ENCODE results near the gene CLEC2A. TPM values are rescaled to one million over a fixed set of nuclear protein-coding genes. Genes with fewer than 3 reads are reported as not detected.
"Not testable (repeated sequence)": the region's sequence is repeated elsewhere in the genome, so short reads cannot be mapped to it uniquely, and the experiment has no call there.

CLEC2A gene
- total and polyA plus RNA-seq, 9 donors = 0.36 TPM; not detected in 8

DNA sequence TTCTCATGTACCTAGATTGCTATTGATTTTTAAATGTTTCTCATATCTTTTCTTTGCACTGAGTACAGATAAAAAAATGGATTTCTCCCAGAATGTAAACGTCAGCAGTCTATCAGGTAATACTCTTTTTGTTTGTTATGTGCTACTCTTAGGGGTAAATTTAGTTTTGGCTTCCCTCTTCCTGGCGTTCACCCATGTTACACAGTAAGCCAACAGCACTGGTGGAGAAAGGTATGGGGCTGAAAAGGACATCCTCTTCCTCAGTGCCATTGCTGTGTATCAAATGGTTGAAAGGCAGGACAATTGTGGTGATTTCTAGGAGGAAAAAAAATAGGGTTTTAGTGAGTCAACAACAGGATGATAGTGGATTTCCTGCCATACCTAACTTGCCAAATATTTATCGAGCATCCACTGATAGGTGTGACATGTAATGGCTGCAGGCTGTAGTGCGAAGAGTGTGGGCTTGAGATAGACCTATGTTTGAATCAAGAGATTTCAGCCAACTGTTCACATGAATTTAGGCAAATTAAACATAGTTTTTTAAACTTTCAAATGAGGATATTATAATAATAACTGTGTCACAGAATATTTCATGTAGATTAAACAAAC lies 43.4 kb downstream of the CLEC2A start:
- no peak overlapping the region for H3K27ac ChIP-seq (ENCODE audit: low read length)
- DNase-seq = no peak
- no peak overlapping the region for H3K4me3 ChIP-seq (ENCODE audit: low read length)
- H3K9me3 ChIP-seq (replicated peaks; ENCODE audit: control insufficient read depth, low read depth, low read length) = no peaks in the 10 kb centered on the region
- H3K27me3 ChIP-seq (ENCODE audit: control insufficient read depth, insufficient read depth, low read length) = no peaks in the 10 kb centered on the region
- no peaks in the 10 kb centered on the region for H3K36me3 ChIP-seq (ENCODE audit: control insufficient read depth, insufficient read depth, low read length)
- WGBS (ENCODE audit: insufficient coverage) = no CpG with 5 or more reads among the region's 4 CpGs
- H3K4me1 ChIP-seq (ENCODE audit: control insufficient read depth, insufficient read depth, low read length) = no peaks in the 10 kb centered on the region

GRCh38 chr12:9883175-9883574 lies 49.0 kb downstream of the CLEC2A start:
- Histone ChIP-seq H3K27me3 (ENCODE audit: control insufficient read depth, insufficient read depth, low read length) (no peaks in the 10 kb centered on the region), H3K9me3 (replicated peaks; ENCODE audit: control insufficient read depth, low read depth, low read length) (no peaks in the 10 kb centered on the region), H3K4me3 (ENCODE audit: low read length) (no peak overlapping the region), H3K4me1 (ENCODE audit: control insufficient read depth, insufficient read depth, low read length) (no peaks in the 10 kb centered on the region), H3K36me3 (ENCODE audit: control insufficient read depth, insufficient read depth, low read length) (no peaks in the 10 kb centered on the region), H3K27ac (ENCODE audit: low read length) (no peak overlapping the region)
- peak; percentile 27 for DNase-seq

DNA sequence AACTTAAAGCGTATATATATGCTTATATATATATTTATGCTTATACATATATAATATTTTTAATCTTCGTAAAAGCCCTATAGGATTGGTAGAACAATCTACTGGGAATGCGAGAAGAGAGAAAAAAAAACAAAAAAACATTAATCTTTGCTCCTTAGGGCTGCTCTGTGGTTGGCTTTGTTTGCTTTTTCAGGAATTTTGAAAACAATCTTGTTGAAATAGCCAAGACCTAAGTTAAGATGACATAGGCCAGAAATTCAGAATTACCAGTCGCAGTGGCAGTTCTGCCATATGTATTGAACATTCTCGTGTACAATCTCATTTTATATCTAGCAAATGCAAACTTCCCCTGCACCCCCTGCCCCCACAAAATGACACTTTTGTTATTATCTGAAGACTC lies 50.2 kb downstream of the CLEC2A start:
- no peaks in the 10 kb centered on the region for H3K36me3 ChIP-seq (ENCODE audit: control insufficient read depth, insufficient read depth, low read length)
- H3K27me3 ChIP-seq (ENCODE audit: control insufficient read depth, insufficient read depth, low read length) = no peaks in the 10 kb centered on the region
- no peak for DNase-seq
- H3K4me1 ChIP-seq (ENCODE audit: control insufficient read depth, insufficient read depth, low read length) = no peaks in the 10 kb centered on the region
- no peak overlapping the region for H3K4me3 ChIP-seq (ENCODE audit: low read length)
- WGBS (ENCODE audit: insufficient coverage) = 100% methylated on average over 1 of the region's 5 CpGs
- H3K9me3 ChIP-seq (replicated peaks; ENCODE audit: control insufficient read depth, low read depth, low read length) = no peaks in the 10 kb centered on the region
- H3K27ac ChIP-seq (ENCODE audit: low read length) = no peak overlapping the region

GRCh38 chr12:9881246-9881645 lies 50.9 kb downstream of the CLEC2A start, which contains the start of gene KLRF2:
TSS of gene KLRF2 (plus strand) at chr12:9881489. CDS start at chr12:9881596, 107 bp downstream.
- no peak for DNase-seq
- Histone ChIP-seq H3K4me3 (ENCODE audit: low read length) (no peak within 1 kb of the TSS), H3K36me3 (ENCODE audit: control insufficient read depth, insufficient read depth, low read length) (no peaks in the 10 kb centered on the region), H3K27me3 (ENCODE audit: control insufficient read depth, insufficient read depth, low read length) (no peaks in the 10 kb centered on the region), H3K4me1 (ENCODE audit: control insufficient read depth, insufficient read depth, low read length) (no peaks in the 10 kb centered on the region), H3K9me3 (replicated peaks; ENCODE audit: control insufficient read depth, low read depth, low read length) (no peaks in the 10 kb centered on the region), H3K27ac (ENCODE audit: low read length) (no peak within 1 kb of the TSS)
- WGBS (ENCODE audit: insufficient coverage) = no CpG with 5 or more reads among the region's 3 CpGs

- 73% methylated on average over 3 of the region's 4 CpGs for WGBS (ENCODE audit: insufficient coverage)
- Histone ChIP-seq H3K4me3 (ENCODE audit: low read length) (no peak overlapping the region), H3K4me1 (ENCODE audit: control insufficient read depth, insufficient read depth, low read length) (no peaks in the 10 kb centered on the region), H3K27me3 (ENCODE audit: control insufficient read depth, insufficient read depth, low read length) (no peaks in the 10 kb centered on the region), H3K9me3 (replicated peaks; ENCODE audit: control insufficient read depth, low read depth, low read length) (no peaks in the 10 kb centered on the region), H3K27ac (ENCODE audit: low read length) (no peak overlapping the region), H3K36me3 (ENCODE audit: control insufficient read depth, insufficient read depth, low read length) (no peaks in the 10 kb centered on the region)
- DNase-seq = no peak
Measured at GRCh38 chr12:9880532-9881078, 51.6 kb downstream of the CLEC2A start.

- H3K36me3 ChIP-seq (ENCODE audit: control insufficient read depth, insufficient read depth, low read length); DNase-seq; H3K9me3 ChIP-seq (replicated peaks; ENCODE audit: control insufficient read depth, low read depth, low read length); H3K4me1 ChIP-seq (ENCODE audit: control insufficient read depth, insufficient read depth, low read length); H3K27me3 ChIP-seq (ENCODE audit: control insufficient read depth, insufficient read depth, low read length); H3K27ac ChIP-seq (ENCODE audit: low read length); H3K4me3 ChIP-seq (ENCODE audit: low read length): not testable (repeated sequence)
- 95% methylated on average over 26 of the region's 26 CpGs for WGBS (ENCODE audit: insufficient coverage)
Measured at GRCh38 chr12:9876120-9876519, 56.0 kb downstream of the CLEC2A start.

DNA sequence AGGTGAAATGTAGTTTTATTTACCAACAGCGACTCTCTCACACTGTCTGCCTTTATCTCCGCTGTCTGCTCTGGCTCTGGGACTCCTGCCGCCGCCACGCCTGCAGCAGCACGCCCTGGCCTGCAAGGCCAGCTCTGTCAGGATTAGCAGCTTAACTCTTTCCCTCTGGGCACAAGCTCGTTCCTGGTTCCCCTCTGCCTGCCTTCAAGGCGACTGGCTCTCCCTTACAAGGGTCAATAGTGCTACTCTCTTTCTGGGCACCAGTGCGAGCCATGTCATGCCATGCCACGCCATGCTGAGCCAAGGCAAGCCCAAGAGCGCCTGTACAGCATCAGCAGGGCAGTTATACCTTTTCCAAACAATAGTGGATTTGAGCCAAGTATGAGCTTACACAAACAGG lies 59.4 kb downstream of the CLEC2A start:
- no peaks in the 10 kb centered on the region for H3K9me3 ChIP-seq (replicated peaks; ENCODE audit: control insufficient read depth, low read depth, low read length)
- H3K4me1 ChIP-seq (ENCODE audit: control insufficient read depth, insufficient read depth, low read length) = peaks cover 2% of the 10 kb centered on the region
- H3K36me3 ChIP-seq (ENCODE audit: control insufficient read depth, insufficient read depth, low read length) = no peaks in the 10 kb centered on the region
- no peaks in the 10 kb centered on the region for H3K27me3 ChIP-seq (ENCODE audit: control insufficient read depth, insufficient read depth, low read length)
- no peak overlapping the region for H3K27ac ChIP-seq (ENCODE audit: low read length)
- WGBS (ENCODE audit: insufficient coverage) = 38% methylated on average over 10 of the region's 11 CpGs
- no peak overlapping the region for H3K4me3 ChIP-seq (ENCODE audit: low read length)
- peak; percentile 43 for DNase-seq

DNA sequence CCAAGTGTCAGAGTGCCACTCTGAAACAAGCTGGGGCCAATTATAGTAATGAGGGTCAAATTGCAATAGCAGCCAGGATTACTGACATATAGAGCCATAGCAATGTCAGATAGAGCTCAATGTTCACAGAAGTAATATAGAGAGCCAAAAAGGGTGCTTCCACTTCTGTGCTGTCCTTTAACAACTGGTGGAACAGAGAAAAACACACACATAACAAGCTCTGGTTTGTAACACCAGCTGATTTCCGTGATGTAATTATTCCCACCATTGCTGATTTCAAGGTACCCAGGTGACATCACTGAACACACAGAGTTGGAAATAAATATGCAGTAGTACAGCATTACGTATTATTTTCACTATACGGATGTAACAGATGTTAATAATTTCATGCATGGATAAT lies 60.0 kb downstream of the CLEC2A start:
- Histone ChIP-seq H3K36me3 (ENCODE audit: control insufficient read depth, insufficient read depth, low read length) (no peaks in the 10 kb centered on the region), H3K4me3 (ENCODE audit: low read length) (no peak overlapping the region), H3K27me3 (ENCODE audit: control insufficient read depth, insufficient read depth, low read length) (no peaks in the 10 kb centered on the region), H3K9me3 (replicated peaks; ENCODE audit: control insufficient read depth, low read depth, low read length) (no peaks in the 10 kb centered on the region), H3K4me1 (ENCODE audit: control insufficient read depth, insufficient read depth, low read length) (peaks cover 2% of the 10 kb centered on the region), H3K27ac (ENCODE audit: low read length) (no peak overlapping the region)
- WGBS (ENCODE audit: insufficient coverage) = no CpG with 5 or more reads among the region's 3 CpGs
- DNase-seq = peak; percentile 50

GRCh38 chr12:9870286-9870866 lies 61.8 kb downstream of the CLEC2A start:
- no peaks in the 10 kb centered on the region for H3K9me3 ChIP-seq (replicated peaks; ENCODE audit: control insufficient read depth, low read depth, low read length)
- no peaks in the 10 kb centered on the region for H3K36me3 ChIP-seq (ENCODE audit: control insufficient read depth, insufficient read depth, low read length)
- DNase-seq = peak; percentile 45
- H3K4me1 ChIP-seq (ENCODE audit: control insufficient read depth, insufficient read depth, low read length) = peaks cover 2% of the 10 kb centered on the region
- H3K27me3 ChIP-seq (ENCODE audit: control insufficient read depth, insufficient read depth, low read length) = no peaks in the 10 kb centered on the region
- no peak overlapping the region for H3K4me3 ChIP-seq (ENCODE audit: low read length)
- peak overlapping the region; percentile 62 for H3K27ac ChIP-seq (ENCODE audit: low read length)
- WGBS (ENCODE audit: insufficient coverage) = no CpG with 5 or more reads among the region's 2 CpGs

- H3K27ac ChIP-seq (ENCODE audit: low read length) = peak within 1 kb of the TSS; percentile 77
Measured at GRCh38 chr12:9869307-9870161, 62.6 kb downstream of the CLEC2A start, which contains the start of gene CLEC2B. TSS of gene CLEC2B (minus strand) at chr12:9869354.

More at GRCh38 chr12:9869307-9870161, 62.6 kb downstream of the CLEC2A start, which contains the start of gene CLEC2B:
- WGBS (ENCODE audit: insufficient coverage) = 47% methylated on average over 3 of the region's 11 CpGs
- peak; percentile 72 for DNase-seq
- H3K4me3 ChIP-seq (ENCODE audit: low read length) = peak within 1 kb of the TSS; percentile 37
- H3K27me3 ChIP-seq (ENCODE audit: control insufficient read depth, insufficient read depth, low read length) = no peaks in the 10 kb centered on the region
- H3K4me1 ChIP-seq (ENCODE audit: control insufficient read depth, insufficient read depth, low read length) = peaks cover 2% of the 10 kb centered on the region
- no peaks in the 10 kb centered on the region for H3K9me3 ChIP-seq (replicated peaks; ENCODE audit: control insufficient read depth, low read depth, low read length)
- no peaks in the 10 kb centered on the region for H3K36me3 ChIP-seq (ENCODE audit: control insufficient read depth, insufficient read depth, low read length)
